ENCODE measurements around the gene PTGIR.

Gene PTGIR

DNA sequence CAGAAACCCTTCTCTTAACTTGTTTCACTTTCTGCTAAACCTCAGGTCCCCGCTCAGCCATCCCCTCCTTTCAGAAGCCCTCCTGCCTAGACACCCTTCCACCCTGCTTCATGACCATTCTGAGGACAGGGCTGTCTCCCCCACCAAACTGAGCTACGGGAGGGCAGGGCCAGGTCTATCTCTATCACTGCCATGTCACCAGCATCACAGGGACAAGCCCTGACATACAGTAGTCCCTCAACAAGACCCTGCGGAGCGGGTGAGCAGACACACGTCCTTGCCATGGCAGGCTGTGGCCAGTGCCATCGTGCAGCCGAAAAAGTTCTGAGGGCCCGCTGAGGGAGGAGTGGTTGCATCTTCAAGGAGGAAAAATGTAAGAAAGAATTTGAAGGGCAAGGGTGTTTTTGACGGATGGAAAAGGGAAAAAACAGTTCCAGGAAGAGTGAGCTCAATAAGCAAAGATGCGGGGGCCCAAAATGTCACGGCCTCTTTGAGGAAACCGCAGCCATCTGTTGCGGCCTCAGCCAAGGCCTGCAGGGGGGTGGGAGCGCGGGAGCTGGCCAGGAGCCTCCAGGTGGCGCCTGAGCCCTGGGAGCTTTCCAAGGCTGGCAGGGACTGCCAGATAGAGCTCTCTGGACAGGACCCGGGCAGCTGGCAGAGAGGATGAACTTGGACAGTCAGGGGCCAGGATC is 8.1 kb downstream of the PTGIR start:
- no peak for FAIRE-seq
- peak; percentile 4 for DNase-seq (ENCODE audit: low spot score)

DNA sequence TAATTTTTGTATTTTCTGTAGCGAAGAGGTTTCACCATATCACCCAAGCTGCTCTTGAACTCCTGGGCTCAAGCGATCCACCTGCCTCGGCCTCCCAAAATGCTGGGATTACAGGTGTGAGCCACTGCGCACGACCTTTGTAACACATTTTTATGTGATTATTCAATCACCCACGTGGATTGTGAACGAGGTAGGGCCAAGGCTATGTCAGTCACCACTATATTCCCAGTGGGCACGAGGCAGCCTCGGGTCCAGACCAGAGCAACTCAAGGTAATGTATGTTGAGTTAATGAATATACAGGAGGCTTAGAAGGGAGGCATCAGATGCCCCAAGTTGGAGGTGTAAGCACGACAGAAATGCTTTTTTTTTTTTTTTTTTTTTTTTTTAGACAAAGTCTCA is 8.9 kb downstream of the PTGIR start:
- FAIRE-seq (no peak), DNase-seq (ENCODE audit: low spot score) (no peak)

DNA sequence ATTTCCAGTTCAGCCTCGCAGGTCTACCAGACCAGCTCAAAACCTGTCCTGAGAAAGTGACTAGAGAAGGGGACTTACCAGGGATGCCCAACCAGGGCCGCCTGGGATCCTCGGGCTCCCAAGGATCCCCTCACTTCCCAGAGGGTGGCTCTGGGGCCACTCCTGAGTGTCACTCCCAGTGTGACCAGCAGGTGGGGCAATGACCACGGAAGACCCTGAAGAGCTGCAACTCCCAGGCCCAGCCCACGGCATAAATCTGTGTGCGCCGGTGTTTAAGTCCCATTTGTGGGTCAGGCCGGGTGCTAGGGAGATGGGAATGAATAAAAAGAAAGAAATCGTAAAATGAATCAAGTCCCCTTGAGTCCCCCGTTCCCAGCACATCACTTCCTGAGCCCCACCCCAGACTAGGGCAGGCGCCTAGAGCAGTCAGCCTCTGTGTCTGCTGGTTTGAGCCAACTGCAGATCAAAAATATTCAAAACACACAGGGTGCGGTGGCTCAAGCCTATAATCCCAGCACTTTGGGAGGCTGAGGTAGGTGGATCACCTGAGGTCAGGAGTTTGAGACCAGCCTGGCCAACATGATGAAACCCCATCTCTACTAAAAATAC is 10.7 kb downstream of the PTGIR start:
- DNase-seq (ENCODE audit: low spot score) (peak; percentile 30), FAIRE-seq (no peak)

DNA sequence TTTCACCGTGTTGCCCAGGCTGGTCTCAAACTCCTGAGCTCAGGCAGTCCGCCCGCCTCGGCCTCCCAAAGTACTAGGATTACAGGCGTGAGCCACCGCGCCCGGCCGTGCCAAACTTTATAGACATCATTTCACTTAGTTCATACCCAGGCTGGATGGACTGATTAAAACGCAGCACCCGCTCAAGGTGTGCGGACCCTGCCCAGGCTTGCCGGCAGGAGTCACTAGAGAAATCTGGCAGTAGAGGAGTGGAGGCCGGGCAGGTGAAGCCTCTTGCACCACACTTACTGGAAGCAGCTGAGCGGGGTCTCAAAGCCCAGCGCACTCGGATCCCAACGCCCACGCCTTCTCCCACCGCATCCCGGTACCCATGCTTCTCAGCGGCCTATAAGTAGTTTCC is 11.4 kb downstream of the PTGIR start:
- no peak for DNase-seq (ENCODE audit: low spot score)
- FAIRE-seq, result no peak

DNA sequence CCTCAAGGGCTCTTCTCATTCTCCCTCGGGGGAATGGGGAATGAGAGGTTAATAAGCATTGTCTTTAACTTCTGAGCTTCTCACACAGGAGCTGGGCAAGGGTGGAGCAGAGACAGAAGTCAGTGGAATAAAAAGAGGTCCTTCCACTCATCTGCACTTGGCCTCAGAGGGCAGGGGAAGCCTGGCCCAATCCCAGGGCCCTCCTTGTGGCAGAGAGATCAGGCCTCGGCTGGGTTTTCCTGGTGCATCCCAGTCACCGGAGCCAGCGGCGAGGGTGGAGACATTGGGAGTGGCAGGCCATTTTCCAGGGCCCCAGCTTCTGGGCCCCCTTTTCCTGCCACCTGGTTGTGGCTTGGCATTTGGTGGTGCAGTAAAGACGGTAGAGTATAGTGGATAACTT is 13.1 kb downstream of the PTGIR start:
- no peak for DNase-seq (ENCODE audit: low spot score)
- no peak for FAIRE-seq

DNA sequence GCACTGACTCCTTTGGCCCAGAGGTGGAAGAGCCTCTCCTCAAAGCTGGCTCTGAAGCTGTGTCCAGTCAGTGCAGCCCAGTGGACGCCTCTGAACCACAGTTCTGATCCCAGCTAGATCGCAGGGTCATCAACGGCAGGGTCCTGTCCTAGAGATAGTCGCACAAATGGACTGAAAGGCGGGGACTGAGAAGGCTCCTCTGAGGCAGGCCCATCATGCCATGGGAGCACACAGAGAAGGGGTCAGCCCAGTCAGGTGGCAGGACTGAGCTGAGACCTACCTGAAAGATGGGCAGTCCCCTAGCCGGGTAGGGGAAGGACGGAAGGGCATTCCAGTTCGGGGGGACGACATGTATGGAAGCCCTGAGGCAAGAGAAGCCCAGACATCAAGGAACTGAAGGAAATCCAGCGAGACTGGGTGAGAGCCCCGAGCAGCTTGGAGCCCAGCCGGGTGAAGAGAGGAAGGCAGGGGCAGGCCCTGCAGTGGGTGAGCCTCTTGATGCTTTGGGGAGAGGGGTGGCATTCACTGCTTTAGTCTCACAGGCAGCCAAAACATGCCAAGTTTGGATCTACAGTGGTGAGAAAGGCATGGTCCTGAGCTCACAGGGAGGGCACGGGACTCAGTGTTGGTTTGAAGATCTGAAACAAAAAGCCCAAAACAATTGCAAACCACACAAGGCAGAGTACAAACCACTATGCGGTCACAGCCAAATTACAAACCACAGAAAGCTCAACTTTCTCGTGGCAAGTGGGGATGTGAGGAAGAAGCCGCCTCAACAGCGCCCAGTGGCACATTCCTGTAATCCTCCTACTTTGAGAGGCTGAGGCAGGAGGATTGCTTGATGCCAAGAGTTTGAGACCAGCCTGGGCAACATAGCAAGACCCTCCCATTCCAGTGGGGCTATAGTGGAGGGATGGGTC is 13.8 kb downstream of the PTGIR start:
- DNase-seq (ENCODE audit: low spot score) (no peak), FAIRE-seq (no peak)

DNA sequence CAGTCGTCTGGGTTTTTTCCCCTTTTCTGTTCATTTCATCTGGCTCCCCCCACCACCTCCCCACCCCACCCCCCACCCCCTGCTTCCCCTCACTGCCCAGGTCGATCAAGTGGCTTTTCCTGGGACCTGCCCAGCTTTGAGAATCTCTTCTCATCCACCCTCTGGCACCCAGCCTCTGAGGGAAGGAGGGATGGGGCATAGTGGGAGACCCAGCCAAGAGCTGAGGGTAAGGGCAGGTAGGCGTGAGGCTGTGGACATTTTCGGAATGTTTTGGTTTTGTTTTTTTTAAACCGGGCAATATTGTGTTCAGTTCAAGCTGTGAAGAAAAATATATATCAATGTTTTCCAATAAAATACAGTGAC is 14.5 kb downstream of the PTGIR start:
- DNase-seq (ENCODE audit: low spot score) (no peak), FAIRE-seq (no peak)

DNA sequence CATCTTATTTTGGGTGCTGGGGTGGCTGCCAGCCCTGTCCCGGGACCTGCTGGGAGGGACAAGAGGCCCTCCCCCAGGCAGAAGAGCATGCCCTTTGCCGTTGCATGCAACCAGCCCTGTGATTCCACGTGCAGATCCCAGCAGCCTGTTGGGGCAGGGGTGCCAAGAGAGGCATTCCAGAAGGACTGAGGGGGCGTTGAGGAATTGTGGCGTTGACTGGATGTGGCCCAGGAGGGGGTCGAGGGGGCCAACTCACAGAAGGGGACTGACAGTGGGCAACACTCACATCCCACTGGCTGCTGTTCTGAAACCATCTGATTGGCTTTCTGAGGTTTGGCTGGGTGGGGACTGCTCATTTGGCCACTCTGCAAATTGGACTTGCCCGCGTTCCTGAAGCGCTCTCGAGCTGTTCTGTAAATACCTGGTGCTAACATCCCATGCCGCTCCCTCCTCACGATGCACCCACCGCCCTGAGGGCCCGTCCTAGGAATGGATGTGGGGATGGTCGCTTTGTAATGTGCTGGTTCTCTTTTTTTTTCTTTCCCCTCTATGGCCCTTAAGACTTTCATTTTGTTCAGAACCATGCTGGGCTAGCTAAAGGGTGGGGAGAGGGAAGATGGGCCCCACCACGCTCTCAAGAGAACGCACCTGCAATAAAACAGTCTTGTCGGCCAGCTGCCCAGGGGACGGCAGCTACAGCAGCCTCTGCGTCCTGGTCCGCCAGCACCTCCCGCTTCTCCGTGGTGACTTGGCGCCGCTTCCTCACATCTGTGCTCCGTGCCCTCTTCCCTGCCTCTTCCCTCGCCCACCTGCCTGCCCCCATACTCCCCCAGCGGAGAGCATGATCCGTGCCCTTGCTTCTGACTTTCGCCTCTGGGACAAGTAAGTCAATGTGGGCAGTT is 15.1 kb downstream of the PTGIR start:
- FAIRE-seq, result no peak
- DNase-seq (ENCODE audit: low spot score), result no peak

DNA sequence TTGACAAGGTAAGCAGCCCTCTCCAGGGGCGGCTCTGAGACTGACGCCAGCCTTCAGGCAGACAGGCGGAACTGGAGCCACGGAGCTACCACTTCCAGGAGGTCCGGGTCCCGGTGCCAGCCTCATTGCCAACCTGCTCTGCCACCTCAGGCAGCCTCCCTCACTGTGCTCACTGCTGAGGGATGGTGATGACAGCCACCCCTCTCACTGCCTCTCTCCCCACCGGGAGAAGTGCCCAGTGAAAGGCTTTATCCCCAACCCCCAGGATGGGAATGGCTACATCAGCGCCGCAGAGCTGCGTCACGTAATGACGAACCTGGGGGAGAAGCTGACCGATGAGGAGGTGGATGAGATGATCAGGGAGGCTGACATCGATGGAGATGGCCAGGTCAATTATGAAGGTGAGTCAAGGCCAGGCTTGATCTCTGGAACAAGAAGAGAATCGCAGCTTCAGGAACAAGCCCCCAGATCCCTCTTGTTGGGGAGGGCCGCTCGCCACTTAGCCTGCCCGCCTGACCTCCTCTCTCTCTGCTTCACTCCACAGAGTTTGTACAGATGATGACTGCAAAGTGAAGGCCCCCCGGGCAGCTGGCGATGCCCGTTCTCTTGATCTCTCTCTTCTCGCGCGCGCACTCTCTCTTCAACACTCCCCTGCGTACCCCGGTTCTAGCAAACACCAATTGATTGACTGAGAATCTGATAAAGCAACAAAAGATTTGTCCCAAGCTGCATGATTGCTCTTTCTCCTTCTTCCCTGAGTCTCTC is 16.1 kb downstream of the PTGIR start:
- FAIRE-seq, result no peak

DNA sequence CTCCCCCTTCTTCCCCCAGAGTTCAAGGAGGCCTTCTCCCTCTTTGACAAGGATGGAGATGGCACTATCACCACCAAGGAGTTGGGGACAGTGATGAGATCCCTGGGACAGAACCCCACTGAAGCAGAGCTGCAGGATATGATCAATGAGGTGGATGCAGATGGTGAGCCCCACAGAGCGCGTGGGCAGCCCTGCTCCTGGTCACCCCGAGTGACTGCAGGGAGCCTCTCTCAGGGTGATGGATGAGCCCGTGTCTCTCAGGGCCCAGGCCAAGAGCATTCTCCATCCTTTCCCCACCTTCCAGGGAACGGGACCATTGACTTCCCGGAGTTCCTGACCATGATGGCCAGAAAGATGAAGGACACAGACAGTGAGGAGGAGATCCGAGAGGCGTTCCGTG is 16.7 kb downstream of the PTGIR start:
- DNase-seq (ENCODE audit: low spot score) (no peak), FAIRE-seq (no peak)

More for the DNA sequence above, 16.1 kb downstream of the PTGIR start:
- DNase-seq (ENCODE audit: low spot score), result no peak

DNA sequence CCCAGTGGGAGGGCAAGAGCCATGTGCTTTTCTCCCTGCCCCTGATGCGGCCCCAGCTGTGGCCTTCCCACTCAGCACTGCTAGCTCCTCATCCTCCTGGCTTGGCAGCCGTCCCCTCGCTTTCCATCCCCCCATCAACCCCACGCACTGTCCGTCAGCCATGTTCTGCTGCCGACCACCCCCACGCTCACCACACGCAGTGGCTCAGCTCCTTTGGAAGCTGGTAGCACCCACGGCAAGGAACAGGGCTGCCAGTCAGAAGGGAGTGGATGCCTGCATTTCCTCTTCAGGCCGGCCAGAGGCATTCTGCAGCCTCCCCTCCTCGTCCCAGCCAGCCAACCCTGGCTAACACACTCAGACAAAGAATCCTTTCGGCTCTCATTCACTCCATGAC is 17.4 kb downstream of the PTGIR start:
- DNase-seq (ENCODE audit: low spot score), result no peak
- no peak for FAIRE-seq

DNA sequence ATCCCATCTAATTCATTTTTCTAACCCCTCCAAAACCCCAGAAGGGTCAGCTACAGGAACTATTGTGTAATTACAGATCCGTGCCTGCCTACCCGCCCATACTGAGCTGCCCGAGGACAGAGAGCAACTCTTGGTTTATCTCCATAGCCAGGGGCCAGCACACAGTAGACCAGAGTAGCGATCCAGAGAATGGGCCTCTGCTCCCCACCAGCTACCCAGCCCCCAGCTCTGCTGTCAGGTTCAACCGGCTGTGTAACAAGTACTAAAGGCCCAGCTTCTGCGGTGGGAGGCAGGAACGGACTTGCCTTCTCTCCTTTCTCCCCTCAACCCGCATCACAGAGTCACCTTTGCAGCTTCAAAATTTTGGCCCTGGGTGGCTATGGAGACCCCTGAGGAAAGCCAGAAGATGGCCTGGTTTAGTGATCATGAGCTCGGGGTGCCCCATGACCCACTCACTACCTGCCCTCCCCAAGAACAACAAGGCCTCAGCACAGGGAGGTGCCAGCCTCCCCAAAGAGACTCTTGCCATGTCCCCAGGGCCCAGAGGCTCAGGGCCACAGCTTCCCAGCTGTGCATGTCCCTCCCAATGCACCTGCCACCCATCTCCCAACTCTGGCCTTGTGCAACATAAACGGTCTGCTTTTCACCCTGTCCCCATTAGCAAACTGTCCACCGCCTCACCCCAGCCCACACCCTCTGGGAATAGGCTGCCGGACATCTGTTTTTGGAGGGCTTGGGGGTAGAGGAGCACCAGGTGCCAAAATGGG is 18.0 kb downstream of the PTGIR start:
- DNase-seq (ENCODE audit: low spot score) (no peak), FAIRE-seq (no peak)

DNA sequence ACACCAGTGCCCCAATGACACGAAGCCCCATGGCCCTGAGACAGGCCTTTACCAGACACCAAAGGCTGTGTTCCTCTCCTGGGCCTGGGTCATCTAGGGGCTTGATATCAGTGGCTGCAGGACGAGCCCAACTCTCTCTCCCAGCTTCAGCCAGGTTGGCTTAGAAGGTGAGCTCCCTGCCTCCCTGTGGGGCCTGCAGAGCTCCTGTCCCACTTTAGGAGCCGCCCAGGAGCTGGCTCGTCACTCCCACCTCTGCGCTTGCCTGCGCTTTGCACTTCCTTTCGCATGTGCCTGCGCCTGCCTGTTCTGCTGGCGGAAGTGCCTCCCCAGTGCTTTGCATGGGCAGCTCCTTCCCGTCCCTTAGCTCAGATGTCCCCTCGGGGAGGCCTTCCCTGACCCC is 18.9 kb downstream of the PTGIR start:
- no peak for FAIRE-seq
- DNase-seq (ENCODE audit: low spot score), result no peak

DNA sequence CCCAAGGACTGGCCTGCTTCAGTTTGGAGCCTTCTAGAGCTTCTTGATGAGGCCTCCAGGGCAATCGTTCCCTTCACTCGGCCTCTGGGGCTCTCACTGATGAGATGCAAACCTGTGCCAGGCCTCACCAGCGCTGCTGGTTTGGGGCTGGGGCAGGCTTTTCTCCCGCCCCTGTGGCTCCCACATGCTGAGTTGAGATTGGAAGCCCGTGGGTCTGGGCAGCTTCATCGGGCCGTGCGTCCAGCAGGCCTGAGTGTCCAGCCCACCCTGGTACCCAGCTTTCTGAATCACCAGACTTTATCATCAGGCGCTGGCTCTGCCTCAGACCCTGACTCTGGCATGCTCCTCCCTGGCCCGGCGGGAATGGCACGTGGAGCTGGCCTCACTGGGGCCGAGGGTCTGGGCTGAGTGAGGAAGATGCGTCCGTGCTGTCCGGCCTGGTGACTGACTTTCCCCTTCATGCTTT is 19.5 kb downstream of the PTGIR start:
- DNase-seq (ENCODE audit: low spot score), result no peak

DNA sequence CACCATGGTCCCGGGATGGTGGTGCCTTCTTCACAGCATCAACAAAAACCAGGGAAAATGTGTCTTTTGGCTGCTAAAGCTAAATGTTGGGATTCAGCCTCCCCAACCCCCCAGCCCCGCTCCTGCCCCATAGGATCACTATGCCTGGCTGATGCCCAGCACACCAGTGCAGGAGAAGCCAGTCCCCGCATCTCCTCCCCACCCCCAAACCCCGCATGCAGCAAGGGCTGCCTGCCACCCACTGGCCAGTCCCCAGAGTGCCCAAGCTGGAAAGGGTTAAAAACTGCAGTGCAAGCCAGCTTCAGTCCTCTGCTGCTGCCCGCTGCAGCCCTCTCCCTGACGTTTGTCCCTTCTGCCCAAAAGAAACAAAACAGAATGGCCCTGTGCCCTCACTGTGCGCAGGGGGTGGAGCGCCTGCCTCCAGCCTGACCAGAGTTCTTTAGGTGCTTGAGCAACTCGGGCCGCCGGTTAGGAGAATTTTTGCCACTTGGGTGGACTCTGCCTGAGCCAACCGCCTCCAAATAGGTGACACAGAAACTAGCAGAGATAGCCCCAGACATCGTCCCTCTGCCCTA is 20.0 kb downstream of the PTGIR start:
- no peak for DNase-seq (ENCODE audit: low spot score)
- FAIRE-seq, result no peak

More for the DNA sequence above, 19.5 kb downstream of the PTGIR start:
- FAIRE-seq, result no peak

DNA sequence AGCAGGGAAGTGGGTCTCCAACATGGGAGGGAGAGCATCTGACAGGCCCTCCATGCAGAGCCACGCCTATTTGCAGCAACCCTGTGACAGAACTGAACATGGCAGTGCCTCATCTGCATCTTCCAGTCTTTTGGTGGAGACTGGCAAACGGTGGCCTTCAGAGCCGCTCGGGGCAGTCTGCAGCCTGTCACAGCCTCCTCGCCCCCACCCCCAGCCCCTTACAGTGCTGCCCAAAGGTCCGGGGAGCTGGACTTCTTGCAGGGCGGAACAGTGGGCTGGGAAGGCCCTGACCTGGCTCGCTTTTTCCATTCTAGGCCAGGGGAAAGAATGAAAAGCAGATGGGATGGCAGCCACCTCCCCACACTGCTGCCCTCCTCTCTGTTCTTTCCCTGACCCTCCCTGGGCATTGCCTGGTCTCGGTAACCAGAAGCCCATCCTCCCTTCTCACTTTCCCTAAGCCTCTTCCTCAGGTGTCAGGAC is 21.1 kb downstream of the PTGIR start:
- FAIRE-seq (no peak), DNase-seq (ENCODE audit: low spot score) (no peak)

DNA sequence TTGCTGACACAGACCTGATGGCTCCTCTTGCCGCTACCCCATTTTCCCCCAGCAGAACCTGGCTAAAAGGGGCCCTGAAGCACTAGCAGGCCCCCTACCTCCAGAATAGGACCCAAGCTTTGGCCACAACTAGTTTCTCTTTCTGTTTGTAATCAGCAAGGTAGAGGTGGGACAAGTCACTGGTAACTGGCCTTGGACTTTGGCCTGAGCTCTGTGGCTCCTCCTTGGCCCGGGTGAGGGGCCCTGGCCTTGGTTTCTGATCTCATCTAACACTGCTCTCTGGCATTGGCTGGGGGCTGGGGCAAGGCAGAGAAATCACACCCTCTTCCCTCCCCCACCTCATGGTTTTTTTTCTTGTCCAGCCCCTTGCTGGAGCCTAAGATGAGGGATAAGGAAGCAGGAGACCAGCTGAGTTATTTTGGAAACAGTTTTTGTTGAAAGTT is 21.7 kb downstream of the PTGIR start:
- FAIRE-seq (no peak), DNase-seq (ENCODE audit: low spot score) (peak; percentile 23)

DNA sequence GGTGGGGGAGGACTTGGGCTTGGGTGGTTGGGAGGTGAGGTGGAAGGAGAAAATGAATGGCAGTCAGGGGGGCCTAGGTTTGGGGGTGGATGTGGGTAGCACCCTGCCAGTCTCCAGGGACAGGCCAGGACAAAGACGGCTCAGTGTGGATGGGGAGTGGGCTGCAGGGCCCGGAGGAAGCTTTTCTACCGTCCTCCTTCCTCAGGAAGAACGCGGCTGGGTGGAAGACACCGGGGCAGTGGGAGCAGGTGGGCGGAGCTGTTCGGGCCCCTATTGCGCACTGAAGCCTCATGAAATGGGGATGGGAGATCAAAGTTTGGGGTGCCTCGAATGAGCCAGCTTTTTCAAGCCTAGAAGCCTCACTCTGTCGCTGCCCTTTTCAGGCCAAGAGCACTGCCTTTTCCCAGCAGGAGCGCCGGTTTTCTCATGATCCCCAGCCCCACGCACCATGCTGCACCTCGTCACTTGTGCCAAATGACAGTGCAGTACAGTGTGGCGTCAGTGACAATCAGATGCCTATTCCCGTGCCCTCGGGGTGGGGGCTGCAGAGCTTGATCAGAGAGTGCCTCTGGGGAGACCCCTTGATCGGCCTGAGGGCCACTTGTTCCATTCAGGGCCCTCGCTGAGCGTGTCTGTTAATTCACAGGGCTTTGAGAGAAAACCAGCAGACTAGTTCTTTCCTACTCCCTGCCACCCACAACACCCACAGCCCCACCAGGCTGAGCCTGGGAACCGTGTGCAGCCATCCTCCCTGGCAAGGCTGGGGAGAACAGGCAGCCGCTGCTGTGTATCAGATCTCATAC is 22.3 kb downstream of the PTGIR start:
- no peak for FAIRE-seq

More for the DNA sequence above, 22.3 kb downstream of the PTGIR start:
- DNase-seq (ENCODE audit: low spot score), result no peak

Data from RCC 7860 (cell line).